Epidermal melanocyte (primary cell): ENCODE data around the gene GALNT7.
"Not testable (repeated sequence)": the region's sequence is repeated elsewhere in the genome, so short reads cannot be mapped to it uniquely, and the experiment has no call there.

ENCODE experiments used
- DNase-seq: peaks from one replicate; pipeline ENCODE4 v3.0.0; 2011; ENCODE audit warnings: low spot score; ENCODE audit not compliant: insufficient read length

GALNT7 gene

DNA sequence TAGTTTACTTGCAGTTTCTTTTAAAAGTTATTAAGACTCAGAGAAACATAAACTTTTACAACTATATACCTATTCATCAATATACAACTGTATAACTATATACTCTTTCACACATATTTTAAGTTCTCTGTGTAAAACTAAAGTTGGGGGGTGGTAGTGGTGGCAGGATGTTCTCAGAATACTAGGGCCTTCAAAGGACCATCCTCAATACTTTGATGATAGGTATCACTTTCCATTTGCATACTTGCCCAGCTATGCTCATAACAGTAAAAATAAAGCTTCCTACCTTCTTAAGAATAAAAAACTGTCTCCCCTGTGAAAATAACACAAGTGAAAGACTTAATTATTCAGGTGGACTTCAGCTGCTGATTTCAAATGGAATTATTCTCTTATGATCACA is 2.9 kb upstream of the GALNT7 start:
- no peak for DNase-seq

- DNase-seq, result no peak
Observed at GRCh38 chr4:173166491-173166890, 2.1 kb upstream of the GALNT7 start.

GRCh38 chr4:173167758-173168395 is 734 bp upstream of the GALNT7 start:
- no peak for DNase-seq

- no peak for DNase-seq
Observed at GRCh38 chr4:173169178-173169427, 492 bp downstream of the GALNT7 start.

- DNase-seq, result peak; percentile 65
Observed at GRCh38 chr4:173169428-173170181, 994 bp downstream of the GALNT7 start.

DNA sequence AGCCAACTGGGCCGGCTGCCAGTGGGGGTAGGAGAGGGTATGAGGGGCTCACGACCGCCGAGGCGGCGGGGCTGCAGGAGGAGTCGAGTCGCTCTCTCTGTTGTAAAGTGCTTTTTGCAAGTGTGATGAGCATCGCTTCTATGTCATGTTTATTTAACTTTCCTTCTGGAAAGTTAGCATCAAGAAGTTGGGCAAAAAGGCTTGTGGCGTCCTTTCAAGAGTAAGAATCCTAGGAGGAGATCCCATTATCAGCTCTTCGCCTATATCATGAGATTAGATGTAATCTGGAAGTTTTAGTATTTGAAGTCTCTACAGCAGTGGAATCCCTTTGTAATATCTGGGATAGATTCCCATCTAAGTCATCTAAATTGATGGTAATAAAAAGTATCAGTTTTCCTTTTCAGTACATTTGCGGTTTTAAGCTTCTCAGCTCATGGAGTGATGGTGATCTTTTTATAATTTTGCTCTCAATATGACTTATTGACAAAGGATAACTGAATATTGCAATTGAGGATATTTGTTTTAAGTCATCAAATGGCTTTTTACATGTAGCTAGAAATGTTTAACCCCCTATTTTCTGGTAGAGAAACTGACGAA is 1.7 kb downstream of the GALNT7 start:
- no peak for DNase-seq

GRCh38 chr4:173171098-173171497 is 2.5 kb downstream of the GALNT7 start:
- peak; percentile 42 for DNase-seq

DNA sequence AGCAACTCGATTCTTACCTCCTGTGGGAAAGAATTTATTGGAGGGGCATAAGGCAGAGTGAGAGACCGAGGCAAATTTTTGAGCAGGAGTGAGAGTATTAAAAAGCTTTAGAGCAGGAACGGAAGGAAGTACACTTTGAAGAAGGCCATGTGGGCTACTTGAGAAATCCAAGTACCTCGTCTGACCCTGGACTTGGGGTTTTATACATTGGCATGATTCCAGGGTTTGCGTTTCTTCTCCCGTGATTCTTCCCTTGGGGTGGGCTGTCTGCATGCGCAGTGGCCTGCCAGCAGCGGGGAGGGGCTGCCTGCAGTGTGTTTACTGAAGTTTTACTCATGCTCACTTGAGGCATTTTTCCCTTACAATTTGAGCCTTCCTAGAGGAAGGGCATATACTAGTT is 3.4 kb downstream of the GALNT7 start:
- no peak for DNase-seq

- DNase-seq, result no peak
Observed at GRCh38 chr4:173174184-173174583, 5.6 kb downstream of the GALNT7 start.

DNA sequence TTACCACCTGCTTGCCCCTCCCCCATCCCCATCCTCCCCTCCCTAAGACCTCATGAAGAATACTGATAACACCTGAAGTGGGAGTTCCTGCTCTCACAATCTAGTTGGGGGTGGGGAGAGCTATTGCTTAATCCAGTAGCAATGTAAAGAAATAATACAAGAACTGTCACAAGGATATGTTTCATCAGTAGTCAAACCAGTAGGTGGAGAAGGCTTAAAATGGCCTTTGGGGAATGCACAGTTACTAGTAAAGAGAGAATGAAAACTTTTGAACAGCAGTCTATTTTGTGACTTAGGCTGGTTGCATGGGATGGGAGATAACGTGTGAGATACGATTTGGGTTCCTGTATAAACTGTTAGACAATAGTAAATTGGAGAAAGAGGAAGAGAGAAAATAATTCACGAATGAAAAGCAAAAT is 6.0 kb downstream of the GALNT7 start:
- no peak for DNase-seq

- DNase-seq, result no peak
Observed at GRCh38 chr4:173176010-173176409, 7.4 kb downstream of the GALNT7 start.

DNA sequence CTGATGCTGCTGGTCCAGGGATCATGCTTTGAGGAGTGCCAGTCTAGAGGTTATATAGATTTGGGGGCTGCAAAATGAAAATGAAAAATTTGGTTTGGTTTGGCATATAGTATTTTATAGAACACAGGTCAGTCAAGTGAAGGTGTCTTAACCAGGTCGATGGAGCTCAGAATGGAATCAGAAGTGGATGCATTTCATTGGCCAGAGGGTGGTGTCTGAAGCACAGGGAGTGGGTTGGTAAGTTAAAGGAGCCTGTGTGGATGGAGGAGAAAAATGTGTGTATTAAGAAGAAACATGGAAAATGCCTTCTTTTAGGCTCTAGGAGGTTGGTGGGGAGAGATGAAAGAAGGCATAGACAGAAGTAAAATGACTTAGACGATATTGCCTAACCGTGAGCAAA is 8.6 kb downstream of the GALNT7 start:
- DNase-seq, result no peak

DNA sequence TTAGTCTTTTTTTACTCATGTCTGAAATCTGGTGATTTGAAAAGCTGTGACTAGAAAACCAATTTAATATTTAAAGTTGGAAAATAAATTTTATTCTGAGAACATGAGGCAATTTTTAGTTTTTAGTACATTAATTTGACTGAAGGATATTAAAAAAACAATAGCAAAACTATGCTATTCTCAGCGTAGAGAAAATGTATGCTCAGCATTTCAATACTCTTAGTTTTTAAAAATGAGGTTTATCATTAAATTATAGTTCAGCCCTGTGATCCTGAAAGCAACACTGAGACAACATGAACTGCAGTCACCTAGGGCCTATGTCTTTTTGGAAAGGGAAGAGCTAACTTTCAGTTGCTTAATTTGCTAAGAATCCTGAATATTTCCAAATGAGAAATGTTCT is 9.5 kb downstream of the GALNT7 start:
- DNase-seq, result no peak

- DNase-seq, result no peak
Observed at GRCh38 chr4:173181848-173182247, 13.2 kb downstream of the GALNT7 start.

- peak; percentile 69 for DNase-seq
Observed at GRCh38 chr4:173182403-173182802, 13.8 kb downstream of the GALNT7 start.

GRCh38 chr4:173183659-173184247 is 15.1 kb downstream of the GALNT7 start:
- not testable (repeated sequence) for DNase-seq

DNA sequence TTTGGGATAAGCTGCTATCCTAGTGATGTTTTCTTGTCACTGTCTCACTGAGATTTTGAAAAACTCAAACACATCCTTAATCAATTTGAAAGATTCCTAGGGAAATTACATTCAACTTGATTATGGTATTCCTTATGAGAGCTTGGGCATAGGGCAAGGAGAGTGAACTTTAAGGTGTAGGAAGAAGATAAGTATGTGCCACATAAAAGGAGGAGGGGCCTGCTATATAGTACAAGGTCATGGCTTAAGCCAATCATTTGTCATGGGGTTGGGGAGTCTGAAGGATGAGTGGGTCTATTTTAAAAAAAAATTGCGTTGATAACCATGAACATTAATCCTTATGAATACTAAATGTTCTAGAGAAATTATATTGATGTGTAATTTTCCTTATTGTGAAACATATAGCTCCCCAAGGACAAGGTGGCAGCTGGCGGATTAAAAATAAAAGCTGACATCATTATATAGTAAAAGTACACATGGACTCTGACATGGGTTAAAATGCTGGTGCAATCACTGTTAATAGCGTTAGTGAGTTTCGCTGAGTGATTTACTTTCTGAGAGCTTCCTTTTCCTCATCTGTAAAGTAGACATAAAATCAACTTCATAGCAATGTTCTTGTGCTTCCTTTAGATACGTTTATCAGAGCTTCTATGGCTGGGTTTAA is 17.4 kb downstream of the GALNT7 start:
- DNase-seq, result no peak

- DNase-seq, result no peak
Observed at GRCh38 chr4:173187732-173188131, 19.1 kb downstream of the GALNT7 start.

- DNase-seq, result no peak
Observed at GRCh38 chr4:173188648-173189047, 20.0 kb downstream of the GALNT7 start.

GRCh38 chr4:173189117-173189693 is 20.6 kb downstream of the GALNT7 start:
- no peak for DNase-seq

- no peak for DNase-seq
Observed at GRCh38 chr4:173191623-173192041, 23.0 kb downstream of the GALNT7 start.
